AG10803 (cell line): ENCODE measurements around the gene TMEM45B.
"Not testable (repeated sequence)": the region's sequence is repeated elsewhere in the genome, so short reads cannot be mapped to it uniquely, and the experiment has no call there.

Source experiments
- DNase-seq: peaks from one replicate; pipeline ENCODE4 v3.0.0; 2010; ENCODE audit warnings: low read depth
- H3K4me3 ChIP-seq: 2 replicates; pipeline ENCODE4 v1.5.1; 2011; ENCODE audit warnings: mild to moderate bottlenecking, low read length, control low read depth
- CTCF ChIP-seq: conservative IDR thresholded peaks from 2 replicates; pipeline ENCODE4 v1.5.1; 2011; ENCODE audit warnings: mild to moderate bottlenecking, low read length, control low read depth, inconsistent platforms

The TMEM45B gene

GRCh38 chr11:129791515-129791914, 24.1 kb upstream of the TMEM45B start:
- no peak for TF ChIP-seq CTCF
- no peak for DNase-seq
- H3K4me3 ChIP-seq: no peak overlapping the region

- TF ChIP-seq CTCF: no peak
- no peak overlapping the region for H3K4me3 ChIP-seq
- no peak for DNase-seq
Measured at GRCh38 chr11:129792663-129793062, 23.0 kb upstream of the TMEM45B start.

GRCh38 chr11:129795089-129795488, 20.6 kb upstream of the TMEM45B start:
- H3K4me3 ChIP-seq: no peak overlapping the region
- TF ChIP-seq CTCF: no peak
- no peak for DNase-seq

GRCh38 chr11:129798212-129798611, 17.4 kb upstream of the TMEM45B start:
- no peak for DNase-seq
- no peak overlapping the region for H3K4me3 ChIP-seq
- no peak for TF ChIP-seq CTCF

- not testable (repeated sequence) for DNase-seq, H3K4me3 ChIP-seq
Measured at GRCh38 chr11:129800162-129800561, 15.5 kb upstream of the TMEM45B start.

GRCh38 chr11:129800655-129801054, 15.0 kb upstream of the TMEM45B start:
- no peak overlapping the region for H3K4me3 ChIP-seq
- no peak for TF ChIP-seq CTCF
- DNase-seq: no peak

- TF ChIP-seq CTCF: no peak
- H3K4me3 ChIP-seq: no peak overlapping the region
- DNase-seq: no peak
Measured at GRCh38 chr11:129803533-129803932, 12.1 kb upstream of the TMEM45B start.

GRCh38 chr11:129804012-129804411, 11.6 kb upstream of the TMEM45B start:
- H3K4me3 ChIP-seq: no peak overlapping the region
- no peak for DNase-seq
- no peak for TF ChIP-seq CTCF

GRCh38 chr11:129808241-129808640, 7.4 kb upstream of the TMEM45B start:
- not testable (repeated sequence) for DNase-seq, H3K4me3 ChIP-seq
